IPS-15b (cell line): Measurements from ENCODE around the gene BLOC1S3.

Source experiments
- H3K27me3 ChIP-seq: one replicate; pipeline ENCODE4 v1.6.1; 2013; ENCODE audit warnings: low read length; ENCODE audit not compliant: control insufficient read depth, insufficient read depth
- H3K36me3 ChIP-seq: one replicate; pipeline ENCODE4 v1.6.1; 2013; ENCODE audit warnings: low read length; ENCODE audit not compliant: control insufficient read depth, insufficient read depth
- H3K4me1 ChIP-seq: one replicate; pipeline ENCODE4 v1.6.1; 2013; ENCODE audit warnings: mild to moderate bottlenecking, low read length; ENCODE audit not compliant: control insufficient read depth, insufficient read depth
- H3K4me3 ChIP-seq: one replicate; pipeline ENCODE4 v1.5.1; 2013; ENCODE audit warnings: low read depth, low read length
- H3K9ac ChIP-seq: one replicate; pipeline ENCODE4 v1.6.1; 2013; ENCODE audit warnings: low read depth, mild to moderate bottlenecking, low read length
- H3K9me3 ChIP-seq: one replicate; pipeline ENCODE4 v1.6.1; 2013; ENCODE audit warnings: mild to moderate bottlenecking, low read length; ENCODE audit not compliant: control insufficient read depth, insufficient read depth

The BLOC1S3 gene

DNA sequence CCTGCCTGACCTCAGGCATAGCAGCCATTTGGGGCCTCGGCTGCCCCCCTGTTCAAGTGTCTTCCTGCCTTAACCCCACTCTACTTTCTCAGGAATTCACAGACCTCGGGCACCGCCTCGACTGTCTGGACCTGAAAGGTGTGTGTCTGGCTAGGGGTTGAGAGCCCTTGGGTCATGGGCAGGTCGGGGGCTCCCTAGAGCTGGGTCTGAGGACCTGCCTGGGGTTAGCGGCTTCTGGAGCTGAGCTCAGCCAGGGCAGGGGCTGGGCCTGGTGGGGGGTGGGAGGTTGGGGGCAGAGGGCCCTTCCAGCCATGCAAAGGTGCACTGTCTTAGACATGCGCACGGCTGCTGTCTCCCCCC, 38.5 kb upstream of the BLOC1S3 start:
- Histone ChIP-seq H3K9ac (no peak overlapping the region), H3K36me3 (peaks cover 24% of the 10 kb centered on the region), H3K4me3 (no peak overlapping the region), H3K27me3 (no peaks in the 10 kb centered on the region), H3K9me3 (no peaks in the 10 kb centered on the region), H3K4me1 (peaks cover 3% of the 10 kb centered on the region)

DNA sequence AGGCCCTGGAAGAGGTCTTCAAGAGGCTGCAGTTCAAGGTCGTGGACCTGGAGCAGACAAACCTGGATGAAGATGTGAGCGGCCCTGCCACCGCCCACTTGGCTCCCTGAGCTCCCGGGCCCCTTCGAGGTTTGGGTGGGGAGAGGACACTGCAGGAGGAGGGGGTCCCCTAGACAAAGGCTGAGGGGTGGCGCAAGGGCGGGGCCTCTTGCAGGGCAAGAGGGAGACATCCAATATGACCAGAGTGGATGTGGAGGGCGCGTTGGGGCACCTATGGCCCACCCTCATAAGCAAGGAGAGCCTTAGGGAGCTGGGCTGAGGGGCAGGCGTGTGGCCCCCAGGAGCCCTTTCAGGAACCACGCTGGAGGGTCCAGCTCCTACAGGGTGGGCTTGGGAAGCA, 38.1 kb upstream of the BLOC1S3 start:
- Histone ChIP-seq H3K4me1 (peaks cover 3% of the 10 kb centered on the region), H3K4me3 (no peak overlapping the region), H3K9ac (no peak overlapping the region), H3K36me3 (peaks cover 28% of the 10 kb centered on the region), H3K9me3 (no peaks in the 10 kb centered on the region), H3K27me3 (no peaks in the 10 kb centered on the region)

- peaks cover 3% of the 10 kb centered on the region for H3K4me1 ChIP-seq
Observed at GRCh38 chr19:45141203-45141900, 37.2 kb upstream of the BLOC1S3 start.

DNA sequence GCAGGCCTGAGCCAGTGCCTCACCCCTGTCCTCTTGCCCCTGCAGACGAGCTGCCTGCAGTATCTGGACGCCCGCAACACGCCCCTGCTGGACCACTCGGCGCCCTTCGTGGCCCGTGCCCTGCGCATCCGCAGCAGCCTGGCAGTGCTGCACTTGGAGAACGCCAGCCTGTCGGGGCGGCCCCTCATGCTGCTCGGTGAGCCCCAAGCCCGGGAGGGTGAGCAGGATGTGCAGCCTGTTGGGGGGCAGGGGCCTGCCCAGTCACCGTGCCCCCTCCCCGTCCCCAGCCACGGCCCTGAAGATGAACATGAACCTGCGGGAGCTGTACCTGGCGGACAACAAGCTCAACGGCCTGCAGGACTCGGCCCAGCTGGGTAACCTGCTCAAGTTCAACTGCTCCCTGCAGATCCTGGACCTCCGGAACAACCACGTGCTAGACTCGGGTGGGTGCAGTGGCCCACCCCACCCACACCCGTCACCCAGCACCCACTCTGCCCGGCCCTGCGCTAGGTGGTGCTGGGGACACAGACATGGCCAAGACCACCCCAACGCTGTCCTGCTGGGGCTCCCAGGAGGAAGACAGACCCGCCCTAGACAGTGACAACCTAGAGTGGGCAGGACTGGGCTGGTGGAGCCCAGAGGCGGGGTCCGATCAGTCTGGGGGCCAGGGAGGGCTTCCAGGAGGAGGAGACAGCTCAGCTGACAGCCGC, 36.4 kb upstream of the BLOC1S3 start:
- no peak overlapping the region for H3K9ac ChIP-seq
- peaks cover 3% of the 10 kb centered on the region for H3K4me1 ChIP-seq
- no peak overlapping the region for H3K4me3 ChIP-seq
- no peaks in the 10 kb centered on the region for H3K27me3 ChIP-seq
- peaks cover 35% of the 10 kb centered on the region for H3K36me3 ChIP-seq
- no peaks in the 10 kb centered on the region for H3K9me3 ChIP-seq

More at GRCh38 chr19:45141203-45141900, 37.2 kb upstream of the BLOC1S3 start:
- Histone ChIP-seq H3K9me3 (no peaks in the 10 kb centered on the region), H3K4me3 (no peak overlapping the region), H3K9ac (no peak overlapping the region), H3K27me3 (no peaks in the 10 kb centered on the region), H3K36me3 (peaks cover 31% of the 10 kb centered on the region)

DNA sequence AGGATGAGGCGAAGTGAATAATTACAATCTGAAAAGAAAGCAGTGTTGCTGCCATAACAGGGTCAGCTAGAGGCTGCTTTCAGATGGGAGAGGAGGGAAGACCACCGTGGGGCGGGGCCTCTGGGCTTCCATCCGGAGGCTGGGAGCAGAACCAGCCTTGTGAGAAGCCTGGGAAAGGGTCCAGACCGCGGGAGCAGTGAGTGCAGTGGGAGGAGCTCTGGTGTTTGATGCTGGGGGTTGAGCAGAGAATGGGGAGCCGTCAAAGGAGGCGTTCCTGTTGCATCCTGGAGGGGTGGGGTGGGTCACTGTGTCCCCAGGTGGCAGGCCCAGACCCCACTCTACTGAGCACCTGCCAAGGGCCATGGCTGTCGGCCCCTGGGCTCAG, 35.9 kb upstream of the BLOC1S3 start:
- no peaks in the 10 kb centered on the region for H3K9me3 ChIP-seq
- H3K27me3 ChIP-seq: no peaks in the 10 kb centered on the region
- H3K4me3 ChIP-seq: no peak overlapping the region
- no peak overlapping the region for H3K9ac ChIP-seq
- H3K36me3 ChIP-seq: peaks cover 35% of the 10 kb centered on the region
- peaks cover 3% of the 10 kb centered on the region for H3K4me1 ChIP-seq

DNA sequence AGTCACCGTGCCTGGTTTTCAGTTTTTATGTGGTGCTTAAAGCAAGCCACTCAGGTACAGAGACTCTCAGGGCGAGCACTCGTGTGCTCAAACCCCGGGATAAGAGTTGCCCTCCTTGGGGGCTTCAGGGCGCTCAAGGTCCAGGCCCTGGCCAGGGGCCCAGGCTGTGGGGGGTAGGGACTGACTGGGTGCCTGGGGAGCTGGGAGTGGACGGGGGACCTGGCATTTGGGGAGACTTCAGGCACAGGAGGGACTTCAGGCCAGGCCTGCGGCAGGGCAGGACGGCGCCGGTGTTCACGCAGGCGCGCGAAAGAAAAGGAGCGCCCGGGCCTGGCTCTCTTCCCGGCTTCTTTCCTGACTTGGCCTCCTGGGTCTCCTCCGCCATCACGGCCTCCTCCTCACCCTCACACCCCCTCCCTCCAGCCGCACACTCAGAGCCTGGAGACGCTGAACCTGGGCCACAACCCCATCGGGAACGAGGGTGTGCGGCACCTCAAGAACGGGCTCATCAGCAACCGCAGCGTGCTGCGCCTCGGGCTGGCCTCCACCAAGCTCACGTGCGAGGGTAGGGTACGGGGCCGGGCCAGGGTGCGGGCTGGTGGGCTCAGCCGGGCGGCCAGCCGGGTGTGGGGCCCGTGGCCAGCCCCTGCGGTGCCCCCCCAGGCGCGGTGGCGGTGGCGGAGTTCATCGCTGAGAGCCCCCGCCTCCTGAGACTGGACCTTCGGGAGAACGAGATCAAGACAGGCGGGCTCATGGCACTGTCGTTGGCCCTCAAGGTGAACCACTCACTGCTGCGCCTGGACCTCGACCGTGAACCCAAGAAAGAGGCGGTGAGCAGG, 33.9 kb upstream of the BLOC1S3 start:
- H3K36me3 ChIP-seq: peaks cover 38% of the 10 kb centered on the region
- no peaks in the 10 kb centered on the region for H3K4me1 ChIP-seq
- H3K9ac ChIP-seq: no peak overlapping the region

DNA sequence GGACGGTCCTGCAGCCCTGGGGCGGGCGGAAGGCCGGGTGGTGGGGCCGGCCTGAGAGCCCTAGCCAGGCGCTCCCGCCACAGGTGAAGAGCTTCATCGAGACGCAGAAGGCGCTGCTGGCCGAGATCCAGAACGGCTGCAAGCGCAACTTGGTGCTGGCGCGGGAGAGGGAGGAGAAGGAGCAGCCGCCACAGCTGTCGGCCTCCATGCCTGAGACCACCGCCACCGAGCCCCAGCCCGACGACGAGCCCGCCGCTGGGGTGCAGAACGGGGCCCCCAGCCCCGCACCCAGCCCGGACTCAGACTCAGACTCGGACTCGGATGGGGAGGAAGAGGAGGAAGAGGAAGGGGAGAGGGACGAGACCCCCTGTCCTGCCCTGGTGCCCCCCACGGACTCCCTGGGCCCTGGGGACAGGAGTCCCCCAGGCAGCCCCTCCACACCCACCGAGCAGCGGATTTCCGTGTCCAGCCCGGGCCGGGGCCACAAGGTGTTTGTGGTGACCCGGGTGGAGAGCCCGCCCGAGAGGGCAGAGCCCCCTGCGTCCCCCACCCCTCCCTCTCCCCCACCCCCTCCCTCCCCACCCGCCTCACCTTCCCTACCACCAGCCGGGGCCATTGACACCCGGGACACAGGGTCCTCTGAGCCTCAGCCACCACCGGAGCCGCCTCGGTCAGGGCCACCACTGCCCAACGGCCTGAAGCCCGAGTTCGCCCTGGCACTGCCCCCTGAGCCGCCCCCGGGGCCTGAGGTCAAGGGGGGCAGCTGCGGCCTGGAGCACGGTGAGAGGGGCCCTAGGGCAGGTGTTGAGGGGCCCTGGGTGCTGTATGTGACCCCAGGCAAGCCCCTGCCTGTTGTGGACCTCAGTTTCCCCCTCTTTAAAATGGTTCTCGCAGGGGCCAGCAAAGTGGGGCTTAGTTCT, 33.1 kb upstream of the BLOC1S3 start:
- no peaks in the 10 kb centered on the region for H3K4me1 ChIP-seq
- H3K4me3 ChIP-seq: no peak overlapping the region
- H3K36me3 ChIP-seq: peaks cover 37% of the 10 kb centered on the region
- H3K27me3 ChIP-seq: no peaks in the 10 kb centered on the region
- no peak overlapping the region for H3K9ac ChIP-seq
- no peaks in the 10 kb centered on the region for H3K9me3 ChIP-seq

More for the DNA sequence above, 33.9 kb upstream of the BLOC1S3 start:
- Histone ChIP-seq H3K27me3 (no peaks in the 10 kb centered on the region), H3K9me3 (no peaks in the 10 kb centered on the region), H3K4me3 (no peak overlapping the region)

DNA sequence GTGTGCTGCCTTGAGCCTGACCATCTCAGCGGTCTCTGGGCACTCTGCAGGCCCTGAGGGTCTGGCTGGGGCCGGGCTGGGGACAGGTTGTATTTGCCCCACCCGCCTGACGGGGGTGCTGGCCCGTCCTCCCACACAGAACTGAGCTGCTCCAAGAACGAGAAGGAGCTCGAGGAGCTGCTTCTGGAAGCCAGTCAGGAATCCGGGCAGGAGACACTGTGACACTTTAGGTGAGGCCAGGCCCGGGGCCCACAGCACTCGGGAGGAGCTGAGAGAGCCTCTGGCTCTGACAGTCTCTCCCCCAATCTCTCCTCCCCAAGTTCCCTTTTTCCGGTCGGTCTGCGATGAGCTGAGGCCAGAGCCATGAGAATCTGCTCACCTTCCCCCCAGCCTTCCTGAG, 32.3 kb upstream of the BLOC1S3 start:
- H3K9ac ChIP-seq: no peak overlapping the region
- no peak overlapping the region for H3K4me3 ChIP-seq
- no peaks in the 10 kb centered on the region for H3K9me3 ChIP-seq
- H3K4me1 ChIP-seq: no peaks in the 10 kb centered on the region
- H3K36me3 ChIP-seq: peaks cover 30% of the 10 kb centered on the region
- H3K27me3 ChIP-seq: no peaks in the 10 kb centered on the region

DNA sequence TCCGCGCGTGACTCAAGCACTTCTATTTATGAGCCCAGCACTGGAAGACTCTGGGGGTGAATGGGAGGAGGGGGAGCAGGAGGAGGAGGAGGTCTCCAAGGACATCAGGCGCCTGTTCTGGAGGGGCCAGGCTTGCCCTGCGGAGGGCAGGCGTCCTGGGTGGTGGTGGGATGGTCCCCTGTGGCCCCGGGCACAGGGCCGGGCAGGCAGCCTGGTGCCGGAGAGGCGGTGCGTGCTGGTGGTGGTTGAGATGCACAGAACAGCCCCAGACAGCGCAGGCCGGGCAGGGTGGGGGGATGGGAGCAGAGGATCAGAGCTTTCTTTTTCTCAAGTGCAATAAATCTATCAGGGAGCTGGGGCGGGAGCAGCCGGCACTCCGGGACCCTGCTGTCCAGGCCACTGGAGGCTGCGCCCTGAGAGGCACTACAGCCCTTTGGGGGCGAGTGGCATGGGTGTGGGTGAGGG, 31.8 kb upstream of the BLOC1S3 start:
- Histone ChIP-seq H3K36me3 (peaks cover 29% of the 10 kb centered on the region), H3K27me3 (no peaks in the 10 kb centered on the region), H3K9ac (no peak overlapping the region), H3K9me3 (no peaks in the 10 kb centered on the region), H3K4me1 (no peaks in the 10 kb centered on the region), H3K4me3 (no peak overlapping the region)

- Histone ChIP-seq H3K27me3 (peaks cover 3% of the 10 kb centered on the region), H3K9ac (no peak overlapping the region), H3K9me3 (no peaks in the 10 kb centered on the region), H3K4me3 (no peak overlapping the region), H3K36me3 (peaks cover 17% of the 10 kb centered on the region), H3K4me1 (no peaks in the 10 kb centered on the region)
Observed at GRCh38 chr19:45147835-45148676, 30.5 kb upstream of the BLOC1S3 start.
